Panc1 (cell line): Measurements from ENCODE around the gene AP1S2.

Source experiments
- CTCF ChIP-seq: fragments of 450-650 bp; IDR thresholded peaks from 2 replicates; pipeline ENCODE4 v1.5.1; 2017; ENCODE audit warnings: mild to moderate bottlenecking
- POLR2AphosphoS5 ChIP-seq: IDR thresholded peaks from 2 replicates; pipeline ENCODE4 v1.6.1; 2012; ENCODE audit warnings: mild to moderate bottlenecking, low read depth, low read length, moderate library complexity

- TF ChIP-seq CTCF (no peak), POLR2AphosphoS5 (no peak)
Observed at GRCh38 chrX:15903186-15903681, 48.6 kb upstream of the AP1S2 start.
